ENCODE data around the gene AUTS2.

- TF ChIP-seq SUZ12 (IDR thresholded peaks at IDR 0.05; ENCODE audit: extremely low read depth, insufficient read depth, insufficient read length) (no peak), YY1 (IDR thresholded peaks at IDR 0.05; ENCODE audit: insufficient read depth, insufficient read length) (no peak)
Measured at GRCh38 chr7:70700055-70700940, 1102.0 kb downstream of the AUTS2 start.
